Daoy (cell line): ENCODE results near the gene GTF2F2. TPM values are rescaled to one million over a fixed set of nuclear protein-coding genes. Genes with fewer than 3 reads are reported as not detected.

Experiments
- DNase-seq: peaks from one replicate; pipeline ENCODE4 v3.0.0-alpha.2; 2015; ENCODE audit warnings: low read depth
- total RNA-seq: library from RNA; depleted of rRNA; stranded (reverse); fragments of >200 nt; shearing (Covaris generic); gene quantifications from 2 replicates; pipeline ENCODE4 v1.2.3, GENCODE V29; 2014

GTF2F2 gene
- total RNA-seq, 1 experiment from 2014 or later = 45.2 TPM

- peak; percentile 6 for DNase-seq
These were observed 178.9 kb downstream of the GTF2F2 start for GRCh38 chr13:45299194-45299593.

DNA sequence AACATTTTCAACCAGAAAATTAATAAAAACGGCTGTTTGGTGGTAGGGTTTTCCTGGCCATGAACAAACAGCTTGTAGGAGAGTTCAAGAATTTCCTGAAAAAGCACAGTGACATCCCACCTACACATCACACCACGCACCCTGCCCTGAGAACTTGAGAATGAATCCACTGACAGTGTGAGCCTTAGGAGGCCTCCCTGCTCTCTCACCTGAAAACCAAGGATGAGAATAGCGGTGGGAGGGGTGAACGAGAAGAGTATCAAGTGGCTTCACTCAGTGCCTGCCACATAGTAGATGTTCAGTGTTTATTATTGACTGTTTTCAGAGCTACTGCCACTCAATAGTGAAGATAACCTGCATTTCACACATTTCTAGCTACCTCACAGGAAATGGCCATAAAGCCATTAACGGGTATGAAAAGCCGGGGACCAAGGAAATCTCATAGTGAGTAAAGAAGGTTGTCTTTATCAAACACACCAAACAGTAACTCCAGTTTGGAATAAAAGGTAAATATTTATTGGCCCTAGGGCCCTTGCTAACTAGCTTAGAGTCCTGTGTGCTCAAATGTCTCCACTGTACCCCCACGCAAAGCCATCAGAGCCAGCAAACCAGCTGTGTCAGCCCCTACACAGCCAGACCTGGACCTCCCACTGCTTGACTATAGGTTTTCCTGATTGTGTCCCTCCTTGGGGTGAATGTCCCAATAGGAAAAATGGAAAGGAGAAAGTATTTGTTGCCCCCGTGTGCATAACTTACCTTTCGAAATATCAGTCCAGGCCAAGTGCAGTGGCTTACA, 180.1 kb downstream of the GTF2F2 start:
- no peak for DNase-seq

GRCh38 chr13:45301263-45301662, 181.0 kb downstream of the GTF2F2 start:
- no peak for DNase-seq

DNA sequence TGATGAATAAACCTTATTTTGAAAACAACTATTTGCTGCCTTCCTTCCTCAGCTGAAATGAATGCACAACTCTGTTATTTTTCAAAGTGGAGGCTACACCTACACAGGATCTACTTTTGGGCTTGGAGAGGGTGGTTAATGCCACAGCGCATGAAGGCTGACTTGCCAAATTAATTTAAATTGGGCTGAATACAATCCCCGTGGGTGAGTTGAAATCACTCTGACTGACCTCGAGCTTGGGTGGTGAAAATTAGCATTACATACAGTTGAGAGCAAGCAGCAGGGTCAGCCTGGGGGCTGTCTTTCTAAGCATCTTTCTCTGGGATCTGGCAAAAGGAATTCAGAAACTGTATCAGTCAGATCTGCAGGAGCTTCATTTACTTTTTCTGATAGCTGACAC, 182.2 kb downstream of the GTF2F2 start:
- DNase-seq = no peak

DNA sequence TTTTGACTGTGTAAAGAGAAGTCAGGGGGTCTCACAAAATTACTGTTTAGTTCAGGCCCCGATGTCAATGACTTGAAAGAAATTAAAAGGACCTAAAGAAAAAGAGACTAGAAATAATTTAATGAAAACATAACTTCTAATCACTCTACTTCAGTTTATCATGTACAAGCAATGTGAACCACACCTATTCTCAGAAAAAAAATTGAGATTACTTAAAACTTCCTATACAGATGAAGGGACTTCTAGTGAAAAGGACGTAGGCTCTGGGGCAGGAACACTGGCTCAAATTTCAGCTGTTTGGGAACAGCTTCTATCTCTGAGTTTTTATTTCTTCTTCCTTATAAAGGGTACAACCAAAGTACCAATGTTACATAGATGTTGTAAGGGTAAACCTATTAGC, 182.7 kb downstream of the GTF2F2 start:
- no peak for DNase-seq

- DNase-seq = no peak
These were observed 183.6 kb downstream of the GTF2F2 start for GRCh38 chr13:45303866-45304265.

DNA sequence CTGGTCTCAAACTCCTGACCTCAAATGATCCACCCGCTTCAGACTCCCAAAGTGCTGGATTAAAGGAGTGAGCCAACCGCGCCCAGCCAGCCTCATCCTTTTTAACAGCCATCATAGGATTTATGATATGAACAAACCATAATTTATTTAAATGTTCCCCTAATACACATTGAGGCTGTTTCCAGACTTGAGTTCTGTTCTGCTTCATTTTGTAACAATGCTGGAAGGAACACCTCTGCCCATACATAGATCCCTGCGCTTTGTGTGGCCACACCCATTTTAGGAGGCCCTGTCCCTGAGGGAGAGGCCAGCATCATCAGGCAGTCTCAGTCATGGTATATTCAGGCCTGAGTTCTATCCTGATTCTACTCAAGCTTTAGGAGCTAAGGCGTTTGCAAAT, 184.8 kb downstream of the GTF2F2 start:
- DNase-seq = no peak

- no peak for DNase-seq
These were observed 186.7 kb downstream of the GTF2F2 start for GRCh38 chr13:45306966-45307365.

DNA sequence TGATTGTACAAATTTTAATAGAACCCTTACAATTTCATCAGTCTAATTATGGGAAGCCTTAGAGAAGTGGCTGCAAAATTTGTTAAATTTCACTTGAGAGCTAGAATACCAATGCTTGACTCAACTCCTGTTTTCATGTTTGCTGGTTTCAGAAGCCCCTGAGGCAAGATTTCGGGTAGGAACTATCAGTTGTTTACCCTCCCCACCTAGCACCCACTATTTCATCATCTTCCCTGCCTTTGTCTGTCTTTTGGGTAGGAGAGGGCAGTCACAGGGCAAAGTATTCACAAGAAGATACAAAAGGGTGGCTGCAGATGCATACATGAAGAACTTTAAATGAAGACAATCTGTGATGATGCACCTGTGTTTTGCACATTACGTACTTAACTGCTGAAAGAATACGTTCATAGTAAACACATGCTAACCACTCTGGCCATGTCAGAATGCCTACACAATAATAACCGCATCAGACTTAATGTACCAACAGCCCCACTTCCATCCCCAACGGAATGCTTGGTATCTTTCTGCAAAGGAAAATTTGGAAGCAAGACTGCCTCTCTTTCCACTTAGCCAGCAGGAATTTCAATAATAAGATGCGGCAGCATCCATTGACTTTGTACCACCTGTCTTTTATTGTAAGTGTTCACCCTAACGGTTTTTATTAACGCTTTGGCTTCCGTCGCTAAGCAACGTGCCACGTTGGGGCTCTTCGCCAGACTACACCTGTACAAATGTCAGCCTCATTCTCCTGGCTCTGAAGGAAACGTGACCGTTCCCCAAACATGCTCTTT, 190.2 kb downstream of the GTF2F2 start:
- no peak for DNase-seq

DNA sequence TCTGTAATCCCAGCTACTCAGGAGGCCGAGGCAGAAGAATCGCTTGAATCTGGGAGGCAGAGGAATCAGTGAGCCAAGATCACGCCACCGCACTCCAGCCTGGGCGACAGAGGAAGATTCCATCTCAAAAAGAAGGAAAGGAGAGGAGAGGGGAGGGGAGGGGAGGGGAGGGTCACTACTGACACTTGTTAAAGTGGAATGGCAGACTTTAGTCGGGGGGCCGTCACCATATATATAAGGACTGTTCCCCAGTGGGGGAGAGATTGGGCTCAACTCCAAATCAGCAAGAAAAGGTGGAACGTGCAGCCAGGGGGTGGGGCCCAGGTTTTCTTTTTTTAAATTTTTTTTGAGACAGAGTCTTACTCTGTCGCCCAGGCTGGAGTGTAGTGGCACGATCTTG, 194.5 kb downstream of the GTF2F2 start:
- DNase-seq = no peak

- no peak for DNase-seq
These were observed 195.3 kb downstream of the GTF2F2 start for GRCh38 chr13:45315520-45316167.

DNA sequence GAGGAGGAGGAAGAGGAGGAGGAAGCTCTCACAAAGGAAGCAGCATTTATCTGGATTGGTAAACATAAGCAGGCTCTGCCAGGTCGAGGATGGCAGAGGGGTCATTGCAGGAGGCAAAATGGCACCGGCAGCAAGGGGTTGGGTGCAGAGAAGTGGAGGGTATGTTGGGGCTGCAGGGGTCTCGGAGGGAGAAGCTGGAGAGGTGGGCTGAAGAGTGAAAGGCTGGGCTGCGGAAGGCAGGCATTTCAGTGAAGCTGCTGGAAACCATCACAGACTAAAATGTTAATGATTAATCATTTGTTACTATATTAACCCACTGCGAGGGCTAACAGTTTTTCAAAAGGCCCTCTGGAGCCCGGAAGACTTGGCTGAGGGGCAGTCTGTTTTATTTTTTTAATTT, 196.0 kb downstream of the GTF2F2 start:
- no peak for DNase-seq

DNA sequence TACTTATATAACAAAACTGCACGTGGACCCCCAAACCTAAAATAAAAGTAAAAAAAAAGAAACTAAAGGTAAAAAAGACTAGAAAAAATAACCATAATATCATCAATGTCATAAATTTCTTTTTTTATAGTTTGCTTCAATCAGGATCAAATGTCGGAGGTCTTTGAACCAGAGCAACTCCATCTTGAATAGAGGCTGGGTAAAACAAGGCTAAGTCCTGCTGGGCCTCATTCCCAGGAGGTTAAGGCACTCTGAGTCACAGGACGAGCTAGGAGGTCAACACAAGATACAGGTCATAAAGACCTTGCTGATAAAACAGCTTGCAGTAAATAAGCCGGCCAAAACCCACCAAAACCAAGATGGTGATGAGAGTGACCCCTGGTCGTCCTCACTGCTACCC, 196.7 kb downstream of the GTF2F2 start:
- DNase-seq = no peak

GRCh38 chr13:45320876-45321629, 200.7 kb downstream of the GTF2F2 start:
- no peak for DNase-seq

- DNase-seq = peak; percentile 80
These were observed 205.5 kb downstream of the GTF2F2 start for GRCh38 chr13:45325806-45326205.

DNA sequence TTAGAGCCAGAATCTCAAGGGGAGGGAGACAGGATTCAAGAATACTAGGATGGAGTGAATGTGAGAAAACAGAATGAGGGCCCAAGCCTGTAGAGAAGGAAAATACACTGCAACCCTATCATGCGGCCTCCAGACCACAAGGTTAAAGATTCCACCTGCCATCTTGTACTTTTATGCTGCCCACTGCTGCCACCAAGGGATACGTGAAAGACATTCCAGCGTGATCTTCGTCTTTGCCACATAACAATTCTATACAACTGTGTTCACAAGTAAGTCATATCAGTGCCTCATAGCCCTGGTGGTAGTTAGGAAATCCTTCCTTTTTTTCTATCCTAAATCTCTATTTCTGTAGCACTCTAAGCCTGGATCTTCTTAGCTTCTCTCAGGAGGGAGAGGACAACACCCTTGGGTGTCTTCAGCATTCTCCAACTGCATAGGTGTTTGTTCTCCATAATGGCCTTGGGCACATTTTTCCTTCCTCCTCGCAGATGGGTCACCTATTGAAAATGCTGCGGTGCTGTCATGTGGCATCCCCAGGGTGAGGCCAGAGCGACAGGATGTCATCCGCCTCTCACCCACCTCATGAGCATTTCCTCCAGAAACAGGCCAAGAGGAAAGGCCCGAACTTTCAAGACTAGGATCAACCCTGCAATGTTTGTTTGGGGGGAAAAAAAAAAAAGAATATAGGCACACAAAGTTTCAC, 207.1 kb downstream of the GTF2F2 start:
- DNase-seq = no peak

- no peak for DNase-seq
These were observed 208.4 kb downstream of the GTF2F2 start for GRCh38 chr13:45328661-45329111.

DNA sequence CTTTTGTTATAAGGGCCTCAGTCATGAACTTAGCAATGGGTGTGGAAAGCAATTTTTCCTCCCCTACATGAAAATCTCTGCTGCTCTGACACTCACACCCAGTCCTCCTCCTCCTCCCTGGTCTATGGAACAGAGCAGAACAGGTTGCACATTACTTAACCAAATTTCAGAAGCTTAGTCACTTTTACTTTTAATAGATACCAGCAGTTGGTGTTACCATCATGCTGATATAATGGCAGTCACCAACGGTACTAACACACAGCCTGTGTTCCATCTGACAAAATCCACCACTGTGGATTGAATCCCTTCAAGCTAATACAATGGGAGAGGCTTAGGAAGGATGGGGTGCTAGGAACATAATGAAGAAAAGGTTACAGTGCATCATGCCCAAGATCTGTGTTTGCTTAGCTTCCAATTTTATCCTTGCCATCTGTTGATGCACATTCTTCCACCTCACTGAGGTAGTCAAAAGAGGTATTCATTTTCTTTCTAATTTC, 210.9 kb downstream of the GTF2F2 start:
- DNase-seq = no peak

DNA sequence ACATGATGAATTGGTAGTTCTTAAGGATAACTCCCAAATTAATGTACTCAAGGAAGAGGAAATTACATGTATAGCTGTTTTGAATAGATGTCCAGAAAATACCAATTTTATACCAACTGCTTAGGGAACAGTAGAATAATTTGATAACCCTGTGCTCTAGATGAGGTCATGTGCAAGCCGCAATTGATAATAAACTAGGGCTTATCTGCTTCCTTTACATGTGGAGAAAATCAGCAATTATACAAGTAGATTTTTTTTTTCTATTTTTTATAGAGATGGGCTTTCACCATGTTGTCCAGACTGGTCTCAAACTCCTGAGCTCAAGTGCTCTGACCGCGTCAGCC, 211.4 kb downstream of the GTF2F2 start:
- no peak for DNase-seq

DNA sequence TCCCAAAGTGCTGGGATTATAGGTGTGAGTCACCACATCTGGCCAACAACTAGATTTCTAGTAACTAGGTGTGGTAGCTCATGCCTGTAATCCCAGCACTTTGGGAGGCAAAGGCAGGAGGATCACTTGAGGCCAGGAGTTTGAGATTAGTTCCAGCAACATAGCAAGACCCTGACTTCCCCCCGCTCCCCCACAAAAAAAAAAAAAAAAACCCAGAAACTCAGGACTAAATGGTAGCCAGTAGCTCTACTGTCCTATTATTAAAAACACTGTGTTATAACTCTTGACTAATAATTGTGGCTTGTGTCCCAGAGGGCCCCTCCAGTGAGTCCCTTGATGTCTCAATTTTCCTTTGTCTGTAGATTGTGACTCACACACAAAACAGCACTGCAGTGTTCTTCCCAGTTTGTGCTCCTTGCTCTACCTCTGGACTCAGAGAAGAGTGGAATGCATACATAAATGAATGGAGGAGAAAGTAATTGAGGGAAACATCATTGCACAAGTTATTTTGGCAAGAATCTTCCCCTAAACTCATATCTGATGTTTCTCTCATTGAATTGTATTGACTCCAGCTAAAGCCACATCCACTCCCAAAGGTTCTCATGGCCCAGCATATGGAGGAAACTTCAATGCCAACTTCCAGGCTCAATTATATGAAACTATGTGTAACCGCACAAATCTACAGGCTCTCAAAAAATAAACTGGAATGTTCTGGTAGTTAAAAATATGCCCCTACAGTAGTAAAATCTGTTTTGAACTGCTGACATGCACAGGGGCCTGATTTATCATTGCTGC, 211.9 kb downstream of the GTF2F2 start:
- peak; percentile 79 for DNase-seq
